ENCODE results near the gene EOGT.

Gene EOGT

GRCh38 chr3:69013253-69014021, at the start of gene EOGT:
Gene EOGT, minus strand, starts transcription at chr3:69013684. Its CDS starts 3,838 bp downstream, at chr3:69009846.
- DNase-seq: no peak

- DNase-seq: no peak
Measured at GRCh38 chr3:69059688-69060087, 46.2 kb upstream of the EOGT start.

- no peak for DNase-seq
Measured at GRCh38 chr3:69058947-69059224, 45.4 kb upstream of the EOGT start.

- no peak for DNase-seq
Measured at GRCh38 chr3:69058180-69058946, 44.9 kb upstream of the EOGT start.

- no peak for DNase-seq
Measured at GRCh38 chr3:69052472-69052898, 39.0 kb upstream of the EOGT start.

GRCh38 chr3:69051756-69052471, 38.4 kb upstream of the EOGT start, which contains the start of gene TMF1:
Gene TMF1, minus strand, starts transcription at chr3:69052333. Its CDS starts 247 bp downstream, at chr3:69052086.
- DNase-seq: no peak

GRCh38 chr3:69048990-69049389, 35.5 kb upstream of the EOGT start:
- no peak for DNase-seq

GRCh38 chr3:69044608-69045007, 31.1 kb upstream of the EOGT start:
- DNase-seq: no peak

GRCh38 chr3:69033470-69033869, 20.0 kb upstream of the EOGT start:
- no peak for DNase-seq

- DNase-seq: no peak
Measured at GRCh38 chr3:69032737-69033136, 19.3 kb upstream of the EOGT start.

GRCh38 chr3:69032142-69032541, 18.7 kb upstream of the EOGT start:
- no peak for DNase-seq

- DNase-seq: no peak
Measured at GRCh38 chr3:69031635-69032034, 18.2 kb upstream of the EOGT start.

GRCh38 chr3:69020857-69021256, 7.4 kb upstream of the EOGT start:
- DNase-seq: no peak

GRCh38 chr3:69020424-69020823, 6.9 kb upstream of the EOGT start:
- DNase-seq: no peak

GRCh38 chr3:69016901-69017300, 3.4 kb upstream of the EOGT start:
- no peak for DNase-seq

- no peak for DNase-seq
Measured at GRCh38 chr3:69016102-69016501, 2.6 kb upstream of the EOGT start.

- no peak for DNase-seq
Measured at GRCh38 chr3:69014022-69014580, 617 bp upstream of the EOGT start.

- no peak for DNase-seq
Measured at GRCh38 chr3:69012800-69013252, 658 bp downstream of the EOGT start.

GRCh38 chr3:69012100-69012799, 1.2 kb downstream of the EOGT start:
- DNase-seq: no peak

- no peak for DNase-seq
Measured at GRCh38 chr3:69011096-69011730, 2.3 kb downstream of the EOGT start.

- DNase-seq: no peak
Measured at GRCh38 chr3:69009559-69010410, 3.7 kb downstream of the EOGT start.
